Measurements from ENCODE around the gene FOXC2.

Gene FOXC2

GRCh38 chr16:86540894-86541293, 25.7 kb upstream of the FOXC2 start:
- TF ChIP-seq, protein P1, sequence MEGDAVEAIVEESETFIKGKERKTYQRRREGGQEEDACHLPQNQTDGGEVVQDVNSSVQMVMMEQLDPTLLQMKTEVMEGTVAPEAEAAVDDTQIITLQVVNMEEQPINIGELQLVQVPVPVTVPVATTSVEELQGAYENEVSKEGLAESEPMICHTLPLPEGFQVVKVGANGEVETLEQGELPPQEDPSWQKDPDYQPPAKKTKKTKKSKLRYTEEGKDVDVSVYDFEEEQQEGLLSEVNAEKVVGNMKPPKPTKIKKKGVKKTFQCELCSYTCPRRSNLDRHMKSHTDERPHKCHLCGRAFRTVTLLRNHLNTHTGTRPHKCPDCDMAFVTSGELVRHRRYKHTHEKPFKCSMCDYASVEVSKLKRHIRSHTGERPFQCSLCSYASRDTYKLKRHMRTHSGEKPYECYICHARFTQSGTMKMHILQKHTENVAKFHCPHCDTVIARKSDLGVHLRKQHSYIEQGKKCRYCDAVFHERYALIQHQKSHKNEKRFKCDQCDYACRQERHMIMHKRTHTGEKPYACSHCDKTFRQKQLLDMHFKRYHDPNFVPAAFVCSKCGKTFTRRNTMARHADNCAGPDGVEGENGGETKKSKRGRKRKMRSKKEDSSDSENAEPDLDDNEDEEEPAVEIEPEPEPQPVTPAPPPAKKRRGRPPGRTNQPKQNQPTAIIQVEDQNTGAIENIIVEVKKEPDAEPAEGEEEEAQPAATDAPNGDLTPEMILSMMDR (conservative IDR thresholded peaks at IDR 0.05; ENCODE audit: control insufficient read depth, insufficient read depth, low read depth, low read length), result no peak
- no peak overlapping the region for H3K4me3 ChIP-seq (ENCODE audit: control insufficient read depth, low read depth, low read length)
- no peak for DNase-seq (ENCODE audit: low read depth)

DNA sequence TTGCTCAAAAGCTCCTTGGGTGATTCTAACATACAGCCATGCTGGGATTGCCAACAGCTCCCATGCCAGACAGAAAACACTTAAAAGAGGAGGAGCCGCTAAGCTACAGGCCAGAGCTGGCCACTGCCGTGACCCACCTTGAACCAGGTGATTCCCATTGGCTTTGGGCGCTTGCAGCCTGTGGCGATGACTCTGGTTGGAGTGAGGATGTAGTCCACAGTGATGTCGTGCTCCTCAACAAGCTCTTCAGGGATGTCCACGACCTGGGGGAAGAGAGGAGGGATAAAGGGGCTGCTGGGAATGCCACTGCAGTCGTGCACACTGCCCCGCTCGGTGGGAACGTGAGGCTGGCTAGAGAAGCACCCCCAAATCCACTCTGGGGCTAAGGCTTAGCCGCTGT, 25.1 kb upstream of the FOXC2 start:
- DNase-seq (ENCODE audit: low read depth), result no peak
- H3K4me3 ChIP-seq (ENCODE audit: control insufficient read depth, low read depth, low read length), result no peak overlapping the region
- TF ChIP-seq, protein P1 (conservative IDR thresholded peaks at IDR 0.05; ENCODE audit: control insufficient read depth, insufficient read depth, low read depth, low read length), result no peak

GRCh38 chr16:86542756-86543750, 23.6 kb upstream of the FOXC2 start:
- TF ChIP-seq, protein P1 (conservative IDR thresholded peaks at IDR 0.05; ENCODE audit: control insufficient read depth, insufficient read depth, low read depth, low read length), result no peak
- H3K4me3 ChIP-seq (ENCODE audit: control insufficient read depth, low read depth, low read length), result no peak overlapping the region
- no peak for DNase-seq (ENCODE audit: low read depth)

DNA sequence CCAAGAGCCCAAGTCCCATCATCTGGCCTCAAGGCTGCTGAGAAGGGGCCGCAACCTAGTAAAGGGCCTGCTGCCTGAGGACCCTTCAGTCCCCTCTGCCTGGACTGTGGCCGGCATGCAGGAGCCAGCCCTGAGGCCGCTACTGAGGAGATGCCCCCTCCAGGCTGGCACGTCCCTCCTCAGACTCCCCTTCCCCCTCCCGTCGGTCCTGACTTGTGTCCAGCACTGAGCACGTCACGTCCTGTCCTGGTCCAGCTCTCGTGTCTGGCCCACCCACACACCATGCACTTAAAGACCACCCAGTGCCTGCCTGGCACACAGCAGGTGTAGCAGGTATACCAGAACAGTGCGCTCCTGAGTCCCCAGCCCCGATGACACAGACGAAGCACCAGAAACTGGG, 21.1 kb upstream of the FOXC2 start:
- TF ChIP-seq, protein P1 (conservative IDR thresholded peaks at IDR 0.05; ENCODE audit: control insufficient read depth, insufficient read depth, low read depth, low read length), result no peak

DNA sequence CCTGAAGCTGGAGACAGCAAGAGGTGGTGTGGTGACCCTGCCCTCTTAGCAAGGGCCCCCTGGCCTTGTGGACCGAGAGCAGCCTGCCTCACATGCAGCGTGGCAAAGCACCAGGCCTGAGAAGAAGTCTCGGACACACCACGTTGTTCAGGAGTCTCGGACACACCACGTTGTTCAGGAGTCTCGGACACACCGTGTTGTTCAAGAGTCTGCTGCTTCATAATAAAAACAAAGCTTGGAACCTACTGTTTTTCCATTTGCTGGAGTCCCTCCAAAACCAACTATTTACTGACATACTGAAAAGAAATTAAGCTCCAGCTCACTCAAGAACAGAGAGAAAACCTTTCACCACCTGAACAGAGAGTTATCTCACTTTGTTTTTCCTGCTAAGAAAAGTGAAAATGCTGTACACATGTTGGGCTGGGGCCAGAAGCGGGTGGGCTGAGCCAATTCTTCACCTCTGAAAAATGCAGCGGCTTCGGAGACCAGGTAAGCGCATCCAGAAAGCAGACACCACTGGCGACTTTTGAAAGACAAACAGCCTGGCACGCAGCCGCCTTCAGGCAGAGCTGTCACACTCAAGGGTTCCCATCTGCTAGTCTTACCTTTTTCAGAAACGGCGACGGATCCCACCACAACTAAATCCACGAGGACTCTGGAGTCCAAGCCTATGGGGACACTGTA, 20.5 kb upstream of the FOXC2 start:
- no peak overlapping the region for H3K4me3 ChIP-seq (ENCODE audit: control insufficient read depth, low read depth, low read length)
- TF ChIP-seq, protein P1 (conservative IDR thresholded peaks at IDR 0.05; ENCODE audit: control insufficient read depth, insufficient read depth, low read depth, low read length), result no peak
- no peak for DNase-seq (ENCODE audit: low read depth)

More for the DNA sequence above, 21.1 kb upstream of the FOXC2 start:
- DNase-seq (ENCODE audit: low read depth), result no peak
- H3K4me3 ChIP-seq (ENCODE audit: control insufficient read depth, low read depth, low read length), result no peak overlapping the region

DNA sequence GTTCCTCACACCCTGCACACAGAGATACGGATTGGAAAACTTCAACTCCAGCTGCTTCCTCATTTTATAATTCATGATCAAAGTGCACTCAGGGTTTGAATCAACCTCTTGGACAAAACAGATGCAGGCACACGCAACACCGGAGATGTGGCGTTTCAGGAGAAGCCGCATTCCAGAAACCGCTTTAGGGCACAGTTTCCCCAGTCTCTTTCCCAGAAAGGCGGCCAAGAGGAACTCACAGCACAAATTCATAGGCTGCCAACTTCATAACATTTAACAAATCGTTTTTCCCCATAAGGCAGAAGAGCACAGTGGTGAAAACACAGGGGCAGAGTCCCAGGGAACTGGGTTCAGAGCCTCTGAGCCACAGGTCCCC, 20.0 kb upstream of the FOXC2 start:
- DNase-seq (ENCODE audit: low read depth), result no peak
- H3K4me3 ChIP-seq (ENCODE audit: control insufficient read depth, low read depth, low read length), result no peak overlapping the region
- TF ChIP-seq, protein P1 (conservative IDR thresholded peaks at IDR 0.05; ENCODE audit: control insufficient read depth, insufficient read depth, low read depth, low read length), result no peak

All from fibroblast of mammary gland (primary cell).